Skeletal muscle tissue (tissue), 4 donors: ENCODE results near the gene WBP2. TPM values are rescaled to one million over a fixed set of nuclear protein-coding genes. Genes with fewer than 3 reads are reported as not detected.
A peak's percentile ranks its signal among the peaks of the same experiment; 100 is the strongest.

ENCODE experiments used
- H3K27ac ChIP-seq: one replicate; pipeline ENCODE4 v1.7.0; 2013; ENCODE audit warnings: mild to moderate bottlenecking, low read depth, low read length, inconsistent platforms
- H3K27me3 ChIP-seq, 3 donors: one replicate each; pipeline ENCODE4 v1.7.0; 2013; ENCODE audit warnings: low read length in 3 of 3; ENCODE audit not compliant: control insufficient read depth in 3 of 3, insufficient read depth in 3 of 3
- H3K36me3 ChIP-seq, 3 donors: one replicate each; pipeline ENCODE4 v1.7.0; 2013; ENCODE audit warnings: low read length in 3 of 3; ENCODE audit not compliant: control insufficient read depth in 3 of 3, insufficient read depth in 3 of 3
- H3K4me1 ChIP-seq, 3 donors: one replicate each; pipeline ENCODE4 v1.7.0; 2013; ENCODE audit warnings: low read length in 3 of 3, mild to moderate bottlenecking in 3 of 3; ENCODE audit not compliant: control insufficient read depth in 3 of 3, insufficient read depth in 3 of 3
- H3K4me3 ChIP-seq, 3 donors: one replicate each; pipeline ENCODE4 v1.7.0; 2013; ENCODE audit warnings: low read length in 3 of 3
- H3K9ac ChIP-seq, 3 donors: one replicate each; pipeline ENCODE4 v1.7.0; 2013; ENCODE audit warnings: low read length in 3 of 3, mild to moderate bottlenecking in 3 of 3, moderate library complexity in 2 of 3, low read depth in 1 of 3
- H3K9me3 ChIP-seq, 3 donors: one replicate each; pipeline ENCODE4 v1.7.0; 2013; ENCODE audit warnings: low read length in 3 of 3; ENCODE audit not compliant: control insufficient read depth in 3 of 3
- total RNA-seq: library from RNA; depleted of rRNA; stranded (reverse); fragments of >200 nt; gene quantifications from one replicate; pipeline ENCODE4 v1.2.3, GENCODE V29; 2014
- donor health status: Osteomylitis.

Gene WBP2
- total RNA-seq, 1 donor from 2014 or later: 17.7 TPM

- Histone ChIP-seq H3K27me3 (no peaks in the 10 kb centered on the region), H3K27ac (no peak overlapping the region), H3K4me3 (no peak overlapping the region), H3K4me1 (peaks cover 17 to 20% (median 19%) of the 10 kb centered on the region in 3 donors), H3K9me3 (no peaks in the 10 kb centered on the region), H3K36me3 (peaks cover 47 to 63% (median 55%) of the 10 kb centered on the region in 3 donors), H3K9ac (no peak overlapping the region)
Measured at GRCh38 chr17:75823257-75824041, 31.7 kb downstream of the WBP2 start.

- H3K4me1 ChIP-seq: peaks cover 11 to 14% (median 12%) of the 10 kb centered on the region in 3 donors
- no peak overlapping the region for H3K27ac ChIP-seq
- no peak overlapping the region for H3K9ac ChIP-seq
- no peaks in the 10 kb centered on the region for H3K9me3 ChIP-seq
- peaks cover 53 to 70% (median 60%) of the 10 kb centered on the region in 3 donors for H3K36me3 ChIP-seq
- H3K4me3 ChIP-seq: no peak overlapping the region
- no peaks in the 10 kb centered on the region for H3K27me3 ChIP-seq
Measured at GRCh38 chr17:75822800-75823166, 32.4 kb downstream of the WBP2 start.

GRCh38 chr17:75822119-75822799 is 32.9 kb downstream of the WBP2 start:
- Histone ChIP-seq H3K27ac (no peak overlapping the region), H3K36me3 (peaks cover 58 to 75% (median 66%) of the 10 kb centered on the region in 3 donors), H3K27me3 (no peaks in the 10 kb centered on the region), H3K9me3 (no peaks in the 10 kb centered on the region), H3K4me1 (peaks cover 6 to 9% (median 7%) of the 10 kb centered on the region in 3 donors), H3K9ac (no peak overlapping the region), H3K4me3 (no peak overlapping the region)

GRCh38 chr17:75821552-75821951 is 33.6 kb downstream of the WBP2 start:
- H3K9me3 ChIP-seq: no peaks in the 10 kb centered on the region
- H3K27me3 ChIP-seq: no peaks in the 10 kb centered on the region
- peaks cover 0 to 2% (median 0%) of the 10 kb centered on the region in 3 donors for H3K4me1 ChIP-seq
- H3K27ac ChIP-seq: no peak overlapping the region
- H3K4me3 ChIP-seq: no peak overlapping the region
- H3K9ac ChIP-seq: no peak overlapping the region
- H3K36me3 ChIP-seq: peaks cover 65 to 79% (median 73%) of the 10 kb centered on the region in 3 donors

GRCh38 chr17:75820094-75821080 is 34.7 kb downstream of the WBP2 start:
- H3K36me3 ChIP-seq: peaks cover 71 to 78% (median 75%) of the 10 kb centered on the region in 3 donors
- no peak overlapping the region for H3K27ac ChIP-seq

GRCh38 chr17:75819678-75820077 is 35.5 kb downstream of the WBP2 start:
- H3K36me3 ChIP-seq: peaks cover 78 to 84% (median 82%) of the 10 kb centered on the region in 3 donors

More at GRCh38 chr17:75820094-75821080, 34.7 kb downstream of the WBP2 start:
- no peak overlapping the region for H3K9ac ChIP-seq
- H3K4me3 ChIP-seq: no peak overlapping the region
- H3K27me3 ChIP-seq: no peaks in the 10 kb centered on the region
- no peaks in the 10 kb centered on the region for H3K4me1 ChIP-seq
- H3K9me3 ChIP-seq: no peaks in the 10 kb centered on the region

GRCh38 chr17:75819116-75819515 is 36.0 kb downstream of the WBP2 start:
- Histone ChIP-seq H3K27ac (no peak overlapping the region), H3K36me3 (peaks cover 81 to 85% (median 83%) of the 10 kb centered on the region in 3 donors), H3K4me1 (no peaks in the 10 kb centered on the region), H3K4me3 (no peak overlapping the region), H3K9ac (peak overlapping the region in 1 of 3 donors; percentile 25), H3K9me3 (no peaks in the 10 kb centered on the region), H3K27me3 (no peaks in the 10 kb centered on the region)

More at GRCh38 chr17:75819678-75820077, 35.5 kb downstream of the WBP2 start:
- no peaks in the 10 kb centered on the region for H3K9me3 ChIP-seq
- H3K4me3 ChIP-seq: no peak overlapping the region
- no peaks in the 10 kb centered on the region for H3K27me3 ChIP-seq
- no peak overlapping the region for H3K9ac ChIP-seq
- H3K4me1 ChIP-seq: no peaks in the 10 kb centered on the region
- H3K27ac ChIP-seq: no peak overlapping the region

GRCh38 chr17:75818326-75818885 is 36.7 kb downstream of the WBP2 start:
- no peaks in the 10 kb centered on the region for H3K27me3 ChIP-seq
- H3K9me3 ChIP-seq: no peaks in the 10 kb centered on the region
- H3K9ac ChIP-seq: peak overlapping the region in 1 of 3 donors; percentile 25
- H3K36me3 ChIP-seq: peaks cover 81 to 88% (median 82%) of the 10 kb centered on the region in 3 donors
- no peak overlapping the region for H3K4me3 ChIP-seq
- no peak overlapping the region for H3K27ac ChIP-seq
- H3K4me1 ChIP-seq: no peaks in the 10 kb centered on the region

- H3K27ac ChIP-seq: no peak overlapping the region
- H3K4me1 ChIP-seq: no peaks in the 10 kb centered on the region
- no peaks in the 10 kb centered on the region for H3K9me3 ChIP-seq
- H3K27me3 ChIP-seq: no peaks in the 10 kb centered on the region
- no peak overlapping the region for H3K9ac ChIP-seq
- H3K4me3 ChIP-seq: no peak overlapping the region
- H3K36me3 ChIP-seq: peaks cover 82 to 89% (median 85%) of the 10 kb centered on the region in 3 donors
Measured at GRCh38 chr17:75817571-75817970, 37.6 kb downstream of the WBP2 start.
